ENCODE results near the gene MAP1LC3B2. TPM values are rescaled to one million over a fixed set of nuclear protein-coding genes. Genes with fewer than 3 reads are reported as not detected.

MAP1LC3B2 gene
- total and polyA plus RNA-seq, 10 of the 15 experiments (the other 5 are each of a cell fraction or from before 2014, with no cell fraction given) = 0.23 to 2.7 (median 0.72) TPM; not detected in 3

DNA sequence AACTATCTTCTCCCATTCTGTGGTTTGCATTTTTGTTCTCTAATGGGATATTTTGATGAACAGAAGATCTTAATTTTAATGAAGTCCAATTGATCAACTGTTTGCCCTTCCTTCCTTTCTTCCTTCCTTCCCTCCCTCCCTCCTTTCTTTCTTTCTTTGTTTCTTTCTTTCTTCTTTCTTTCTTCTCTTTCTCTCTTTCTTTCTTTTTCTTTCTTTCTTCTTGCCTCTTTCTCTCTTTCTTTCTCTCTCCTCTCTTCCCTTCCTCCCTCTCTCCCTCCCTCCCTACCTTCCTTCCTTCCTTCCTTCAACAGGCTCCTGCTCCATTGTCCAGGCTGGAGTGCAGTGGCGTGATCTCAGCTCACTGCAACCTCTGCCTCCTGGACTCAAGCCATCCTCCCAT lies 18.9 kb downstream of the MAP1LC3B2 start (continued):
- TF ChIP-seq MXI1 (IDR thresholded peaks at IDR 0.05; ENCODE audit: low read depth, low read length) = no peak
- TF ChIP-seq, protein P1, sequence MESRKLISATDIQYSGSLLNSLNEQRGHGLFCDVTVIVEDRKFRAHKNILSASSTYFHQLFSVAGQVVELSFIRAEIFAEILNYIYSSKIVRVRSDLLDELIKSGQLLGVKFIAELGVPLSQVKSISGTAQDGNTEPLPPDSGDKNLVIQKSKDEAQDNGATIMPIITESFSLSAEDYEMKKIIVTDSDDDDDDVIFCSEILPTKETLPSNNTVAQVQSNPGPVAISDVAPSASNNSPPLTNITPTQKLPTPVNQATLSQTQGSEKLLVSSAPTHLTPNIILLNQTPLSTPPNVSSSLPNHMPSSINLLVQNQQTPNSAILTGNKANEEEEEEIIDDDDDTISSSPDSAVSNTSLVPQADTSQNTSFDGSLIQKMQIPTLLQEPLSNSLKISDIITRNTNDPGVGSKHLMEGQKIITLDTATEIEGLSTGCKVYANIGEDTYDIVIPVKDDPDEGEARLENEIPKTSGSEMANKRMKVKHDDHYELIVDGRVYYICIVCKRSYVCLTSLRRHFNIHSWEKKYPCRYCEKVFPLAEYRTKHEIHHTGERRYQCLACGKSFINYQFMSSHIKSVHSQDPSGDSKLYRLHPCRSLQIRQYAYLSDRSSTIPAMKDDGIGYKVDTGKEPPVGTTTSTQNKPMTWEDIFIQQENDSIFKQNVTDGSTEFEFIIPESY (IDR thresholded peaks at IDR 0.05) = no peak
- TF ChIP-seq JUNB (IDR thresholded peaks at IDR 0.05) = no peak
- no peak for TF ChIP-seq MEF2A (IDR thresholded peaks at IDR 0.05; ENCODE audit: insufficient read depth, low read depth, low read length)

- ChIA-PET CTCF (no interaction called here), SMC1A (ENCODE audit: uncharacterized antibody, unreplicated experiment) (no interaction called here)
- TF ChIP-seq SMARCA5 (IDR thresholded peaks at IDR 0.05) (no peak), USF1 (IDR thresholded peaks at IDR 0.05; ENCODE audit: borderline replicate concordance, extremely low read length, insufficient read depth, low read depth, low read length) (no peak), SMAD1 (IDR thresholded peaks at IDR 0.05; ENCODE audit: low read depth, partially characterized antibody) (no peak), SMAD5 (IDR thresholded peaks at IDR 0.05; ENCODE audit: low read depth) (no peak), CREM (IDR thresholded peaks at IDR 0.05; ENCODE audit: low read depth) (no peak), SUPT20H (IDR thresholded peaks at IDR 0.05; ENCODE audit: borderline replicate concordance, control insufficient read depth, low read depth, low read length) (no peak), FOXK2 (IDR thresholded peaks at IDR 0.05) (no peak)
- TF ChIP-seq, protein P2, sequence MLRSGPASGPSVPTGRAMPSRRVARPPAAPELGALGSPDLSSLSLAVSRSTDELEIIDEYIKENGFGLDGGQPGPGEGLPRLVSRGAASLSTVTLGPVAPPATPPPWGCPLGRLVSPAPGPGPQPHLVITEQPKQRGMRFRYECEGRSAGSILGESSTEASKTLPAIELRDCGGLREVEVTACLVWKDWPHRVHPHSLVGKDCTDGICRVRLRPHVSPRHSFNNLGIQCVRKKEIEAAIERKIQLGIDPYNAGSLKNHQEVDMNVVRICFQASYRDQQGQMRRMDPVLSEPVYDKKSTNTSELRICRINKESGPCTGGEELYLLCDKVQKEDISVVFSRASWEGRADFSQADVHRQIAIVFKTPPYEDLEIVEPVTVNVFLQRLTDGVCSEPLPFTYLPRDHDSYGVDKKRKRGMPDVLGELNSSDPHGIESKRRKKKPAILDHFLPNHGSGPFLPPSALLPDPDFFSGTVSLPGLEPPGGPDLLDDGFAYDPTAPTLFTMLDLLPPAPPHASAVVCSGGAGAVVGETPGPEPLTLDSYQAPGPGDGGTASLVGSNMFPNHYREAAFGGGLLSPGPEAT (IDR thresholded peaks at IDR 0.05; ENCODE audit: low read depth) = no peak
- TF ChIP-seq, protein P3, sequence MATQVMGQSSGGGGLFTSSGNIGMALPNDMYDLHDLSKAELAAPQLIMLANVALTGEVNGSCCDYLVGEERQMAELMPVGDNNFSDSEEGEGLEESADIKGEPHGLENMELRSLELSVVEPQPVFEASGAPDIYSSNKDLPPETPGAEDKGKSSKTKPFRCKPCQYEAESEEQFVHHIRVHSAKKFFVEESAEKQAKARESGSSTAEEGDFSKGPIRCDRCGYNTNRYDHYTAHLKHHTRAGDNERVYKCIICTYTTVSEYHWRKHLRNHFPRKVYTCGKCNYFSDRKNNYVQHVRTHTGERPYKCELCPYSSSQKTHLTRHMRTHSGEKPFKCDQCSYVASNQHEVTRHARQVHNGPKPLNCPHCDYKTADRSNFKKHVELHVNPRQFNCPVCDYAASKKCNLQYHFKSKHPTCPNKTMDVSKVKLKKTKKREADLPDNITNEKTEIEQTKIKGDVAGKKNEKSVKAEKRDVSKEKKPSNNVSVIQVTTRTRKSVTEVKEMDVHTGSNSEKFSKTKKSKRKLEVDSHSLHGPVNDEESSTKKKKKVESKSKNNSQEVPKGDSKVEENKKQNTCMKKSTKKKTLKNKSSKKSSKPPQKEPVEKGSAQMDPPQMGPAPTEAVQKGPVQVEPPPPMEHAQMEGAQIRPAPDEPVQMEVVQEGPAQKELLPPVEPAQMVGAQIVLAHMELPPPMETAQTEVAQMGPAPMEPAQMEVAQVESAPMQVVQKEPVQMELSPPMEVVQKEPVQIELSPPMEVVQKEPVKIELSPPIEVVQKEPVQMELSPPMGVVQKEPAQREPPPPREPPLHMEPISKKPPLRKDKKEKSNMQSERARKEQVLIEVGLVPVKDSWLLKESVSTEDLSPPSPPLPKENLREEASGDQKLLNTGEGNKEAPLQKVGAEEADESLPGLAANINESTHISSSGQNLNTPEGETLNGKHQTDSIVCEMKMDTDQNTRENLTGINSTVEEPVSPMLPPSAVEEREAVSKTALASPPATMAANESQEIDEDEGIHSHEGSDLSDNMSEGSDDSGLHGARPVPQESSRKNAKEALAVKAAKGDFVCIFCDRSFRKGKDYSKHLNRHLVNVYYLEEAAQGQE (IDR thresholded peaks at IDR 0.05; ENCODE audit: low read depth, low read length) = no peak
- TF ChIP-seq, protein P4, sequence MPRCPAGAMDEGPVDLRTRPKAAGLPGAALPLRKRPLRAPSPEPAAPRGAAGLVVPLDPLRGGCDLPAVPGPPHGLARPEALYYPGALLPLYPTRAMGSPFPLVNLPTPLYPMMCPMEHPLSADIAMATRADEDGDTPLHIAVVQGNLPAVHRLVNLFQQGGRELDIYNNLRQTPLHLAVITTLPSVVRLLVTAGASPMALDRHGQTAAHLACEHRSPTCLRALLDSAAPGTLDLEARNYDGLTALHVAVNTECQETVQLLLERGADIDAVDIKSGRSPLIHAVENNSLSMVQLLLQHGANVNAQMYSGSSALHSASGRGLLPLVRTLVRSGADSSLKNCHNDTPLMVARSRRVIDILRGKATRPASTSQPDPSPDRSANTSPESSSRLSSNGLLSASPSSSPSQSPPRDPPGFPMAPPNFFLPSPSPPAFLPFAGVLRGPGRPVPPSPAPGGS (IDR thresholded peaks at IDR 0.05; ENCODE audit: borderline replicate concordance, insufficient read depth, low read depth, low read length, poor library complexity, severe bottlenecking) = no peak
Measured at GRCh38 chr12:116582610-116583009, 23.4 kb downstream of the MAP1LC3B2 start.

More at GRCh38 chr12:116582610-116583009, 23.4 kb downstream of the MAP1LC3B2 start:
- Histone ChIP-seq H3K27me3 (replicated peaks in 1 of 2; ENCODE audit: control insufficient read depth in 2 of 2, insufficient read depth in 2 of 2, low read length in 1 of 2) (no peaks in the 10 kb centered on the region), H2AFZ (ENCODE audit: control insufficient read depth, low read depth, low read length) (no peak overlapping the region), H3K4me1 (ENCODE audit: control insufficient read depth, insufficient read depth, low read length) (no peaks in the 10 kb centered on the region), H3K27ac (ENCODE audit: control insufficient read depth, insufficient read depth) (no peak overlapping the region), H3K4me3 (no peak overlapping the region), H3K36me3 (ENCODE audit: control insufficient read depth in 2 of 2, insufficient read depth in 2 of 2, low read length in 1 of 2) (no peaks in the 10 kb centered on the region), H3K4me2 (ENCODE audit: control insufficient read depth, insufficient read depth) (no peak overlapping the region), H4K20me1 (ENCODE audit: control insufficient read depth, insufficient read depth) (no peaks in the 10 kb centered on the region), H3K9ac (ENCODE audit: control insufficient read depth, insufficient read depth, low read length) (no peak overlapping the region), H3K9me3 (replicated peaks; ENCODE audit: control insufficient read depth, insufficient read depth, low read length) (peaks cover 9% of the 10 kb centered on the region; the same call in 2 of the 3 replicates), H3K79me2 (ENCODE audit: control insufficient read depth, insufficient read depth, low read length) (no peaks in the 10 kb centered on the region)
- ATAC-seq (no peak), DNase-seq (ENCODE audit: low read depth, low spot score) (no peak), FAIRE-seq (no peak)
- in situ Hi-C loops (cut with MboI) = no loop called here
- 65% methylated on average over 11 of the region's 11 CpGs for WGBS (ENCODE audit: insufficient coverage, insufficient replicate concordance, low lambda C conversion rate, missing lambda C conversion rate)
- POLR2A ChIA-PET = no interaction called here
- BruUV-seq (replicated peaks) = no TSS peak
- intact Hi-C loops (cut with micrococcal nuclease; ENCODE audit: unreplicated experiment) = no loop called here
- RAD21 ChIA-PET (ENCODE audit: unreplicated experiment) = no interaction called here
